Spleen (tissue), 7 donors: ENCODE data around the gene GIGYF2.

Experiments
- CTCF ChIP-seq, 11 experiments: fragments of 200-600 bp in 7 of 11; fragments of 450-650 bp in 4 of 11; sonication (generic) in 4 of 11; IDR thresholded peaks in 8 of 11; conservative IDR thresholded peaks in 3 of 11; 1 replicate in 7 of 11; 2 replicates in 4 of 11; pipeline versions ENCODE4 v1.4.0 to v1.8.0; 2016 to 2021; ENCODE audit warnings: antibody characterized with exemption in 11 of 11, inconsistent platforms in 4 of 11, mild to moderate bottlenecking in 1 of 11
- POLR2A ChIP-seq, 3 donors: fragments of 450-650 bp; IDR thresholded peaks; one replicate each; pipeline ENCODE4 v1.5.1; 2017; ENCODE audit warnings: antibody characterized with exemption in 3 of 3, mild to moderate bottlenecking in 1 of 3
- POLR2AphosphoS5 ChIP-seq, 3 donors: sonication (generic); formaldehyde crosslinking; IDR thresholded peaks; one replicate each; pipeline ENCODE4 v1.5.1; 2017; ENCODE audit warnings: antibody characterized with exemption in 3 of 3
- donor health status: DM: no; HTN: no; CAD: no; lungs with moderate emphysema.
- donor health status: DM: no; HTN: no; CAD: no.
- donor health status: DM: no; HTN: no; CAD: no.

- TF ChIP-seq CTCF (IDR thresholded peaks at IDR 0.05 in 8 of 11, conservative IDR thresholded peaks at IDR 0.05 in 3 of 11) (no peak), POLR2AphosphoS5 (IDR thresholded peaks at IDR 0.05) (no peak), POLR2A (IDR thresholded peaks at IDR 0.05) (no peak)
Observed at GRCh38 chr2:232859385-232859916, 162.3 kb downstream of the GIGYF2 start.
